GM06990 (cell line): ENCODE measurements around the gene TAF3.
A peak's percentile ranks its signal among the peaks of the same experiment; 100 is the strongest.
"Not testable (repeated sequence)": the region's sequence is repeated elsewhere in the genome, so short reads cannot be mapped to it uniquely, and the experiment has no call there.

Source experiments
- DNase-seq: peaks from one replicate; pipeline ENCODE4 v3.0.0-alpha.2; 2011; ENCODE audit not compliant: insufficient read length; ENCODE audit errors: extremely low read depth
- H3K27me3 ChIP-seq: replicated peaks from 2 replicates; pipeline ENCODE4 v1.6.0; 2011; ENCODE audit warnings: low read length; ENCODE audit not compliant: control insufficient read depth, insufficient read depth
- H3K36me3 ChIP-seq: 2 replicates; pipeline ENCODE4 v1.5.1; 2011; ENCODE audit warnings: low read length; ENCODE audit not compliant: control insufficient read depth, insufficient read depth
- H3K4me3 ChIP-seq: replicated peaks from 2 replicates; pipeline ENCODE4 v1.5.1; 2011; ENCODE audit warnings: low read depth, mild to moderate bottlenecking, control low read depth, low read length
- TF ChIP-seq, protein P1 (sequence below): IDR thresholded peaks from 2 replicates; pipeline ENCODE4 v1.5.1; 2011; ENCODE audit warnings: low read length, control low read depth, mild to moderate bottlenecking, inconsistent platforms; ENCODE audit not compliant: insufficient read depth, poor library complexity, severe bottlenecking

TAF3 gene

GRCh38 chr10:8026349-8027259 is 208.3 kb downstream of the TAF3 start:
- no peak for DNase-seq
- no peaks in the 10 kb centered on the region for H3K36me3 ChIP-seq
- no peaks in the 10 kb centered on the region for H3K27me3 ChIP-seq
- H3K4me3 ChIP-seq = peak overlapping the region; percentile 8
- TF ChIP-seq, protein P1, sequence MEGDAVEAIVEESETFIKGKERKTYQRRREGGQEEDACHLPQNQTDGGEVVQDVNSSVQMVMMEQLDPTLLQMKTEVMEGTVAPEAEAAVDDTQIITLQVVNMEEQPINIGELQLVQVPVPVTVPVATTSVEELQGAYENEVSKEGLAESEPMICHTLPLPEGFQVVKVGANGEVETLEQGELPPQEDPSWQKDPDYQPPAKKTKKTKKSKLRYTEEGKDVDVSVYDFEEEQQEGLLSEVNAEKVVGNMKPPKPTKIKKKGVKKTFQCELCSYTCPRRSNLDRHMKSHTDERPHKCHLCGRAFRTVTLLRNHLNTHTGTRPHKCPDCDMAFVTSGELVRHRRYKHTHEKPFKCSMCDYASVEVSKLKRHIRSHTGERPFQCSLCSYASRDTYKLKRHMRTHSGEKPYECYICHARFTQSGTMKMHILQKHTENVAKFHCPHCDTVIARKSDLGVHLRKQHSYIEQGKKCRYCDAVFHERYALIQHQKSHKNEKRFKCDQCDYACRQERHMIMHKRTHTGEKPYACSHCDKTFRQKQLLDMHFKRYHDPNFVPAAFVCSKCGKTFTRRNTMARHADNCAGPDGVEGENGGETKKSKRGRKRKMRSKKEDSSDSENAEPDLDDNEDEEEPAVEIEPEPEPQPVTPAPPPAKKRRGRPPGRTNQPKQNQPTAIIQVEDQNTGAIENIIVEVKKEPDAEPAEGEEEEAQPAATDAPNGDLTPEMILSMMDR = no peak

DNA sequence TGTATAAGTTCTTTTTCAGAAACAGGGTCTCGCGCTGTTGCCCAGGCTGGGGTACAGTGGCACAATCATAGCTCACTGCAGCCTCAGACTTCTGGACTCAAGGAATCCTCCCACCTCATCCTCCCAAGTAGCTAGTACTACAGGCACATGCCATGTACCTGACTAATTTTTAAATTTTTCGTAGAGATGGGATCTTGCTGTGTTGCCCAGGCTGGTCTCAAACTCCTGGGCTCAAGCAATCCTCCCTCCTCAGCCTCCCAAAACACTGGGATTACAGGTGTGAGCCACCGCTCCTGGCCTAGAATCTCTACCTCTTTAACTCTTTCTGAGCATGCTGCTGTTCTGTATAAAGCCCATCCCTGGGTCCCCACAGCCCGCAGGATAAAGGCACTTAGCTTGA is 212.9 kb downstream of the TAF3 start:
- H3K36me3 ChIP-seq, H3K4me3 ChIP-seq, H3K27me3 ChIP-seq, DNase-seq: not testable (repeated sequence)

DNA sequence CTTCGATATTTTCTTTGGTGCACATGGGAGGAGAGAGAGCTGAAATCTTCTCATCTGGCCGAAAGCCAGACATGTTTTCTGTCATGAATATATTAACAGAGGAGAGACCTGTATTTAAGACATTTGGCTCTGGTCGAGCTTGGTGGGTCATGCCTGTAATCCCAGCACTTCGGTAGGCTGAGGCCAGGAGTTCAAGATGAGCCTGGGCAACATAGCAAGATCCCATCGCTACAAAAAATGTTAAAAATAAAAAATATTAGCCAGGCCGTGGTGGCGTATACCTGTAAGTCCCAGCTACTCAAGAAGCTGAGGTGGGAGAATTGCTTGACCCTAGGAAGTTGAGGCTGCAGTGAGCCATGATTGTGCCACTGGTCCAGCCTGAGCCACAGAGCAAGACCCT is 214.3 kb downstream of the TAF3 start:
- Histone ChIP-seq H3K36me3 (no peaks in the 10 kb centered on the region), H3K27me3 (peaks cover 1% of the 10 kb centered on the region; the same call in 1 of the 2 replicates), H3K4me3 (no peak overlapping the region)
- no peak for DNase-seq
- TF ChIP-seq, protein P1 = no peak

DNA sequence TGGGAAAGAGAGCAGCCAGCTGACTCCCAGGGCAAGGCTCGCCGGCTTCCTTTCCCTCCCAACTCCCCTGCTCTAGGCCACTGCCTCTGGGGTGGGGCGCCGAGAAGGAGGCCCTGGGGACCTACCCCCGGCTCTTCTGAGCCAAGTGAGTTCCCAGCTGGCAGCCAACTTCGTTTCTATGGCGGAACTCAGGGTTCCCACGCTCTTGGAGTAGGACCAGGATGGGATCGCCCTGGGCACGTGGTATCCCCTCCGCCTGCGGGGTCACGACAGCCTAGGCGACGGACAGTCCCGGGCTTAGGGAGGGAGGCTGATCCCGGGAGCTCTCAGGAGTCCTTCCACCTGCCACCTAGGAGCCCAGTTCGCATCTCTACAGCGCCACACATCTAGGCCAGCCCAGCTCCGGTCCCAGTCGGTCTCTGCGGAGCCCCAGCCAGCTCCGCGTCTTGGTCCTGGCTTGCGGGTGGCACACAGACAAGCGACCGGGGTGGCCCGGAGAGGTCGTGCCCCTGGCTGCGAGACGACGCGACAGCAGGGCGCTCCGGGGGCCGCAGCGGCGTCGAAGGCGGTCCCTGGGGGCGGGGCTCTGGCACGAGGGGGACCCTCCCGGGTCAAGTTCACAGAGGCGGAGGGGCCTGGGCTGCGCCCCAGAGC is 215.6 kb downstream of the TAF3 start:
- Histone ChIP-seq H3K27me3 (peaks cover 3% of the 10 kb centered on the region; the same call in 1 of the 2 replicates), H3K4me3 (no peak overlapping the region), H3K36me3 (no peaks in the 10 kb centered on the region)
- TF ChIP-seq, protein P1 = no peak
- no peak for DNase-seq

DNA sequence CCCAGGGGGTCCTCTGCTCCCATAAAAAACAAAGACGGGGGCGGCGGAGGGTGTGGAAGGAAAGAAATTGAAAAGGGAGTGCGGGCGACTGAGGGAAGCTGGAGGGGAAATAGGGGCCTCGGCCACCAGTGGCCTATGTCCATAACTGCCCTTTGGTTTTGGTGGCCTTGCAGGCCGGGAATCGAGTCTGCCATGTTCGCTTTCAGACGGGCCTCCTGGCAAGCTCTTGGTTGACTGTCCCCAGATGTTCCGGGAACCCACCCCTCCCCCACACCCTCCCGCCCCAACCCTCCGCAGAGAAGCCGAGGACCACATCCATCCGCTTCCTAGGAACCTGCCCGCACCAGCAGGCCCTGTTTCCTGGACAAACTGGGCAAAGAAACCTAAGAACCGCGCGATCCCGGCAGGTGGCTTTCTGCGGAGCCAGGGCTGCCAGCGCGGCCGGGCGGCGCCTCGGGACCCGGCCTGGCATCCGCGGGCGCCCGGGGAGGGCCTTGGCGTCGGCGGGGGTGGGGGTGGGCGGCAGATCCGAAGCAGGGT is 216.2 kb downstream of the TAF3 start:
- TF ChIP-seq, protein P1 = no peak
- no peak overlapping the region for H3K4me3 ChIP-seq
- DNase-seq = no peak
- peaks cover 3% of the 10 kb centered on the region; the same call in 1 of the 2 replicates for H3K27me3 ChIP-seq
- no peaks in the 10 kb centered on the region for H3K36me3 ChIP-seq
